Suppressor macrophage treated with lipopolysaccharide for 1 hour (primary cell): Measurements from ENCODE around the gene CAPN5.
A peak's percentile ranks its signal among the peaks of the same experiment; 100 is the strongest.
"Not testable (repeated sequence)": the region's sequence is repeated elsewhere in the genome, so short reads cannot be mapped to it uniquely, and the experiment has no call there.

Experiments used
- DNase-seq, 3 donors: peaks; one replicate each; pipeline ENCODE4 v3.0.0-alpha.2; 2020 to 2022

Gene CAPN5

DNA sequence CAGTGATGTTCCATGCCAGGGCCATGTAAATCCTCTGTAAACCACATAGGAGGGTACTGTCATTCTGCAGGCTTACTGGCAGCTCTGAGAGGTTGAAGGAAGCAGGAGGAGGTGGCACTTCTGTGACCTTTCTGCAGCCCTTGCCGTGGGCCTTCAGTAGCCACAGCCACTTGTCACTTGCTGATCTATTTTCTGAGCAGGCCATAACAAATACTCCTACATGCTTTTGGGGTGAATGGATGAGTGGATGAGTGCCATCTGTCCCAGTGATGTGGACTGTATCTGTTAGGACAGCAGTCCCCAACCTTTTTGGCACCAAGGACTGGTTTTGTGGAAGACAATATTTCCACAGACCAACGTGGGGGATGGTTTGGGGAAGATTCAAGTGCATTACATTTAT, 22.4 kb upstream of the CAPN5 start:
- DNase-seq, result no peak

DNA sequence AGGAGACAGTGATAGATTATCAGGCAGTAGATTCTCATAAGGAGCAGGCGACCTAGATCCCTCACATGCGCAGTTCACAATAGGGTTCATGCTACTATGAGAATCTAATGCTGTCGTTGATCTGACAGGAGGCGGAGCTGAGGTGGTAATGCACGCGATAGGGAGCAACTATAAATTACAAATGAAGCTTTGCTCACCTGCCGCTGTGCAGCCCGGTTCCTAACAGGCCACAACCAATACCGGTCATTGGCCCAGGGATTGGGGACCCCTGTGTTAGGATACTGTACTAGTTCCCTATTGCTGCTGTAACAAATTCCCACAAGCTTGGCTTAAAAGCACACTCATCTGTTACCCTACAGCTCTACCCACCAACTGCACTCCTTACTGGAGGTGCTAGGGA, 21.9 kb upstream of the CAPN5 start:
- DNase-seq, result no peak

DNA sequence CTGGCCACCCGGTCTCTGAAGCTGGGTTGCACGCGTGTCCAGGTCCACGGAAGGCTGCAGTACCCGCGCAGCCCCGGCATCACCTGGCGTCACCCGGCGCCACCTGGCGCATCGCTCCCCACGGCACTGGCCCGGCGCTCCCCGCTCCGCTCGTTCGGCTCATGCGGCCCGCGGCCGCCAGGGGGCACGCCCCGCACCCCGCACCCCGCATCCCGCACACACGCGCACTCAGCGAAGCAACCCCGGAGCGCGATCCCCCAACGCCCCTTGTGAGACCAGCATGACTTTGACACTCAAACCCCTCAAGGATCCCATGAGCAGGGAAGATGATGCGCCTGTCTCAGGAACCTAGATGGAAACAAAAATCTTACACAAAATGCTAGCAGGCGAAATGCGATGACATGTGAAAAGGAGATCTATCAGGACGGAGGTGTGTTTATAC, 20.7 kb upstream of the CAPN5 start:
- DNase-seq, result peak; percentile 23 to 55 (median 25)

DNA sequence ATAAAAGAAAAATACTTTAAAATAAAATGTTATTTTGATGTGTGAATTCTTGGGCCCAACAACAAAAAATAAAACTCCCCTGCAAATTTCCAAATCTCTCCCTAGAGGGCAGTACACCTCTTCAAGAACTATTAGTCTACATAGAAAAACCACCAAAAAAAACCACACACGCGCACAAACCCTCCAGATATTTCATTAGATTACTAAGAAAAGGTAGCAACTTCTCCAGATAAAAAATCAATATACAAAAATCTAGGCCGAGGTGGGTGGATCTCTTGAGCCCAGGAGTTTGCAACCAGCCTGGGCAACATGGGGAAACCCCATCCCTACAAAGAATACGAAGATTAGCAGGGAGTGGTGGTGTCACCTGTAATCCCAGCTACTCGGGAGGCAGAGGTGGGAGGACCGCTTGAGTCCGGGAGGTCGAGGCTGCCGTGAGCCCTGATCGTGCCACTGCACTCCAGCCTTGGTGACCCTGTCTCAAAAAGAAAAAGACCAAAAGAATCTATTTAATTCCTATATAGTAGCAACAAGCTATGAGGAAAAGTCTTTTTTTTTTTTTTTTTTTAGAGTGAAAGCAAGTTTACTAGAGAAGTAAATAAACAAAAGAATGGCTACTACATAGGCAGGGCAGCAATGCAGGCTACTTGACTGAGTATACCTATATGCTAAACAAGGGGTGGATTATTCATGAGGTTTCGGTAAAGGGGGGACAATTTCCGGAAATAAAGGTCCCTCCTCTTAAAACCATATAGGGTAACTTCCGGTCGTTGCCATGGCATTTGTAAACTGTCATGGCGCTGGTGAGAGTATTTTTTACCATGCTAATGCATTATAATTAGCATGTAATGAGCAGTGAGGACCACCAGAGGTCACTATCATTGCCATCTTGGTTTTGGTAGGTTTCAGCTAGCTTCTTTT, 19.5 kb upstream of the CAPN5 start:
- DNase-seq, result peak; percentile 89 to 97 (median 96)

DNA sequence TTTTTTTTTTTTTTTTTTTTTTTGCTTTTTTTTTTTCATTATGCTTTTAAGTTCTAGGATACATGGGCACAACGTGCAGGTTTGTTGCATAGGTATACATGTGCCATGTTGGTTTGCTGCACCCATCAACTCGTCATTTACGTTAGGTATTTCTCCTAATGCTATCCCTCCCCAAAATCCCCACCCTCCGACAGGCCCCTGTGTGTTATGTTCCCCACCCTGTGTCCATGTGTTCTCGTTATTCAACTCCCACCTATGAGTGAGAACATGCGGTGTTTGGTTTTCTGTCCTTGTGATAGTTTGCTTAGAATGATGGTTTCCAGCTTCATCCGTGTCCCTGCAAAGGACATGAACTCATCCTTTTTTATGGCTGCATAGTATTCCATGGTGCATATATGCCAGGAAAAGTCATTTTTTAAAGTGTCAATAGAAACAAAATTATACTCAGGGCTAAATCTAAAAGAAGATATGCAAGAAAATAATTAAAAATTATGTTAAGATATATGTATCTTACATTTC, 18.8 kb upstream of the CAPN5 start:
- not testable (repeated sequence) for DNase-seq

DNA sequence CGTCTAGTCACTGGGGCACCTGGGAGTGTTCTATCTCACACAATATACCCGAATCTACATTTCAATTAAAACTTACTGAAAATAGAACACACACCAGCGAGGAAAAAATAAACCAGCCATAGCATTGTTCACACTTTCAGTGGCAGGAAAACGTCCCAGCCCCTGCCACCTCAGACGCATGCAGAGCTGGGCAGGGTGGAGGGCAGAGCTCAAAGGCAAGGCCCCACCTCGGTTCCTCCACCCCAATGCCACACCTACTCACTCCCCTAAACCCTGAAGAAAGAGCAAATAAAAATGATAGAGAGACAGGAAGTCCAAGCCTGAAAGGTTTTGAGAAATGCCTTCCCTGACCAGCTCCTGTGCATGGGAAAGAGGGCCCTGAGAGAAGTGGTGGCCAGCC, 17.7 kb upstream of the CAPN5 start:
- no peak for DNase-seq

DNA sequence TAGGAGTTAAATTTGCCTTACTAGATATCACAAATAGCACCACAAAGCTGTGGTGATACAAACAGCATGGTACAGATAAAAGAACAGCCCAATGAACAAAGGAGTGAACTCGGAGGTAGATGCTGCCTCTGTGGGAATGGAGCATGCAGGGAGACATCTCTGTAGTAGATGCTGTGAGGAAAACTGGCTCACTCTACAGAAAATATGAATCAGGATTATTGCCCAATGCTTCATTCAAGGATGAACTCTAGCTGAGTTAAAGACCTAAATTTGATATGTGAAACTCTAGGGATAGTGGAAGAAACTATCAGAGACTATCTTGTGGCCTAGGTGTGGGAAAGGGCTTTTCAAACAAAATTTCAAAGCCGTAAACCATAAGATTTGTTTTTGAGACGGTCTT, 15.3 kb upstream of the CAPN5 start:
- no peak for DNase-seq

DNA sequence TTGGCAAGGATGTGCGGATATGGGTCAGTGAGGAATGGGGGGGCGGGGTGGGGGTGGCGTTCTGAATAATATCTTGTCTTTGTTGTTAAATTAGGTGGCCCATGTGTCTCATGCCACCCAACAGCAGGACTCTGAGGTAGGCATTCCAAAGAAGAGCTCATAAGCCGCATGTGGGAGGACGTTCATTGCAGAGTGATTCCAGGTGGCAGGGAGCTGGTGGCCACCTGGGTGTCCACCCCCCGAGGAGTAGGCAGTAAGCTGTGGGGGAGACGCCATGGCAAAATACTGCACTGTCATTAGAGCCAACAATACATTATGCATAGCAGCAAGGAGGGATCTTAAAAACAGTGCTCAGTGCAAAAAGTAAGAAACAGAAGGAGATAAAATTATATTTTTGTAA, 14.3 kb upstream of the CAPN5 start:
- no peak for DNase-seq

DNA sequence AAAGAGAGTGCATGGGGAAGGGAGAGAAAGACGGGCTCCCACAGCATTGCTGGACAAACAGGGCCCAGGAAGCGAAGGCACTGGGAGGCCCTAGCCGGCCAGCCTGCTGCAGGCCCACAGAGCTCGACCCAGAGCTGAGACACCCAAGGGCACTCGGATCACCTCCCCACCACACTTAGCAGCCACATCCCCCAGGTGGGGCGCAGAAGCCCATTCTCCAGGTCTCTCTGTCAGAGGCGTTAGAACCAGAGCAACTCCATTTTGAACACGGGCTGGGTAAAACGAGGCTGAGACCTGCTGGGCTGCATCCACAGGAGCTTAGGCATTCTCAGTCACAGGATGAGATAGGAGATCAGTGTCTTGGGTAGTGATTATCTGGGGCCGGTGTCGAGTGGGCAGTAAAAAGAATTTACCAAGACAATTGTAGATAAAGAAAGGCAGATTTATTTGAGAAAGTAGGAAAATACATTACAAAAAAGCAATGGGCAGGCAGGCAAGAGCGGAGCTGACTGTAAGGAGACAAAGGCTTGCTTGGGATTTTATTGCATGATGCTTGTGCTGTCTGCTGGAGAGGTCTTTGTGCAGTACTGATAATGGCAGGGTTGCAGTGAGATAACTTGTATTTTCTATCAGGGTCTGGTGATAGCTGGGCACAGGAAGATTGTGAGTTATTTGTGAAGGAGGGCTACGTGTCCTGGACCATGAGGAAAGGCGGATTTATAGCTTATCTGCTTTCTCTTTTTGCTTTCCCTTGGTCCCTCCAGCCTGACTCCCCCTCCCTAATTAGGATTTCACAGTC, 13.4 kb upstream of the CAPN5 start:
- no peak for DNase-seq

DNA sequence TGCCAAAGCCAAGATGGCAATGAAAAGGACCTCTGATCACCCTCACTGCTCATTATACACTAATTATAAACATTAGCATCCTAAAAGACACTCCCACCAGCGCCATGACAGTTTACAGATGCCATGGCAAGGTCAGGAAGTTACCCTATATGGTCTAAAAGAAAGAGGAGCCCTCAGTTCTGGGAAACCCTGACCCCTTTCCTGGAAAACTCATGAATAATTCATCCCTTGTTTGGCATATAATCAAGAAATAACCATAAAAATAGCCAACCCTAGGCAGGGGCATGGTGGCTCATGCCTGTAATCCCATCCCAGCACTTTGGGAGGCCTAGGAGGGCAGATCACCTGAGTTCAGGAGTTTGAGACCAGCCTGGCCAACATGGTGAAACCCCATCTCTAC, 12.7 kb upstream of the CAPN5 start:
- DNase-seq, result no peak

DNA sequence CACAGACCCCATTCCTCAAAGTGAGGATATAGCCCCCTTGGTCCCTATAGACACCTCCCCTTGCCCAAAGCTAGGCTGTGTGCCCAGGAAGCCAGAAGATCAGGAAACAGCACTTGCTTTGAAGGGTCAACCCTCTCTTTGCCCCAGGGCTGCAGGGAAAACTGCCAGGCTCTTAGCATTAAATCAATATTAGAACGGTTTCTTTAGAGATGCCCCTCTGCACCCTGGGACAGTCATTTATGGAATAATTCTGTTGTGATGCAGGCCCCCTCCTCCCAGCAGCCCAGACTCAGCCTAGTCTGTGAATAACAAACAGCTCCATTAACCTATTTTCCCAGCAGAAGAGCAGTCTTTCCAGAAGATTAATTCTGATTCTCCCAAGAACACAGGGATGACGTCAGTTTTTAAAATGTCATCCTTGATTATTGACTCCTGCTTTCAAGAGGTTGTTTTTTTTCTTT, 11.6 kb upstream of the CAPN5 start:
- no peak for DNase-seq

DNA sequence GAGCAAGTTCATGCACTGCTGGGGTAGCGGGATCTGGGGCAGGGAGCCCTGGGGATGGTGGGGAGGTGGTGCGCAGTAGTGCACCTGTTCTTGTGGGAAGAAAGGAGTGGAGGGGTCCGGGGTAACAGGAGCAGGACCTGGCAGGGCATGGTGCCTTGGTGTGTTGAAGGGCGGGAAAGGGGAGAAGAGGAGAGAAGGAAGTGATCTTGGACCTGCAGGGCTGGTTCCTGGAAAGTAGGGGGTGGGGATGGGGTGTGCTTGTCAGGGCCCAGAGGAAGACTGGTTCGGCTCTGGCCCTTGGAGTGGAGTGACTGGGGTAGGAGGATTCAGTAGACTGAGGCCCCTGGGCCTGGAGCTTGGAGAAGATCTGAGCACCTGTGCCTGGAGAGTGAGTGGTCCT, 10.9 kb upstream of the CAPN5 start:
- DNase-seq, result no peak

DNA sequence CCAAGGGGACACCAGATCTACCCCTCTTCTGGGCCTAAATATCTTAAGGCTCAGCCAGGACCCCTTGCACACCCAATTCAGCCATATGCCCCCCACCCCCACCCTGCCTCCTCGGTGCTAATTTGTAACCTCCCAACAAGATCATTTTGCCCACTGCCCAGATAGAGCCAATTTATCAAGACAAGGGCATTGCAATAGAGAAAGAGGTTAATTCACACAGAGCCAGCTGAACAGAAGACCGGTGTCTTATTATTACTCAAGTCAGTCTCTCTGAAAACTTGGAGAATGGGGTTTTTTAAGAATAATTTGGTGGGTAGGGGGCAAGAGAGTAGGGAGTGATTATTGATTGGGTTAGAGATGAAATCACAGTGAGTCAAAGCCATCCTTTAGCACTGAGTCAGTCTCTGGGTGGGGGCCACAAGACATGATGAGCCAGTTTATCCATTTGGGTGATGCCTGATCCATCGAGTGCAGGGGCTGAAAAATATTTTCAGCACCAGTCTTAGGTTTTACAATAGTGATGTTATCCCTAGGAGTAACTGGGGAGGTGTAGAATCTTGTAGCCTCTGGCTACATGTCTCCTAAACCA, 9.9 kb upstream of the CAPN5 start:
- no peak for DNase-seq

DNA sequence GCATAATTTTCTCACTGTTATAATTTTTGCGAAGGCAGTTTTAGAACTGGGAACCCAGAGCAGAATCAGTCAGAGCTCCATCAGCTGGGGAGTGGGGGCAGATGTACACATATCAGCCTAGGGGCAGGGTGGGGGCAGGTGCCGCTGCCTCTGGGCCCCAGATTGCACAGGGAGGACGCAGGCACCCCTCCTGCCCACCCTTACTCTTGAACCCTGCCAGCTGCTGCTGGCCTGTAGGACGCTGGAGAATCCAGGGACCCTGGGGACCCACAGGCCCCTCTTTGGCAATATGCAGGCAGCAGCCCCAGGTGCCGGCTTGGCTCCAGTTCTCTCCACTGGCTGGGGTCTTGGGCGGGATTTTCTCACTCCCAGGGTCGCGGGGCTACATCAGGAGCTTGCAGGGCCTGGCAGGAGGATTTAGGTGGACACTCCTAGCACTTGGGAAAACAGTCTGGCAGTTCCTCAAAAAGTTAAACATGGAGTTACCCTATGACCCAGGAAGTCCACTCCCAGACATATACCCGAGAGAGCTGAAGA, 8.8 kb upstream of the CAPN5 start:
- no peak for DNase-seq

DNA sequence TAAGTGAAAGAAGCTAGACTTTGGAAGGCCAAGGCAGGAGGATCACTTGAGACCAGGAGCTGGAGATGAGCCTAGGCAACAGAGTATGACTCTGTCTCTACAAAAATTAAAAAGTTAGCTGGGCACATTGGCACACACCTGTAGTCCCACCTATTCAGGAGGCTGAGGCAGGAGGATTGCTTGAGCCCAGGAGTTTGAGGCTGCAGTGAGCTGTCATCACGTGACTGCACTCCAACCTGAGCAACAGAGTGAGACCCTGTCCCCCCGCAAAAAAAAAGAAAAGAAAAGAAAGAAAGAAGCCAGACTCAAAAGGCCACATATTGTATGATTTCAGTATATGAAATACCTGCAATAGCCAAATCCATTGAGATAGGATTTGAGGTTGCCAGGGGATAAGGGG, 7.9 kb upstream of the CAPN5 start:
- no peak for DNase-seq

DNA sequence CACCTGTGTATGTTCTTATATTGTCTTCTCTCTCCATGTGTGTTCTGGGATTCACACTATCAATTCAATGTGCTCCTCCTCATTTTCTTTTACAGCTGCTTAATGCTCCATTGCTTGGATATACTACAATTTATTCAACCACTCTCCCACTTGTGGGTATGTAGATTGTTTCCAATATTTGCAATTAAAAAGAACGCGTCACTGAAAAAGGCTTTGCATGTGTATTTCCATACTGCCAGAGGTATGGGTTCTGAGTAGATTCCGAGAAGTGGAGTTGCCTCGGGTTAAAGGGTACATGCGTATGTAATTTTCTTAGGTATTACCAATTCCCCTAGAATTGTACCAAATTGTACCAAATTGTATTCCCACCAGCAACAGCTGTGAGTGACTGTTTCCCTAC, 7.0 kb upstream of the CAPN5 start:
- DNase-seq, result no peak

DNA sequence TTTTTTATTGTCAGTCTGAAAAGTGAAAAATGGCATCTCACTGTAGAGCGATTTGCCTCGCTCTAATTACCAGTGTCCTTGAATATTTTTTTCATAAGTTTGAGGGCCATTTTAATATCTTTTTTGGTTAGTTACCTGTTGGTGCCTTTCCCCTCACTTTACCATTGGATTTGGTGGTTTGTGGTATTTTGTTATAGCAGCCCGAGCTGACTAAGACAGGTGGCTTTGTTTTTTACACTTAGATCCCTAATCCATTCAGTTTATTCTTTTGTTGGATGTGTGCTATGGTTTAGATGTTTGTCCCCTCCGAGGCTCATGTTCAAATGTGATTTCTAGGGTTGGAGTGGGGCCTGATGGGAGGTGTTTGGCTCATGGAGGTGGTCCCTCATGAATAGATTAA, 6.5 kb upstream of the CAPN5 start:
- DNase-seq, result no peak

DNA sequence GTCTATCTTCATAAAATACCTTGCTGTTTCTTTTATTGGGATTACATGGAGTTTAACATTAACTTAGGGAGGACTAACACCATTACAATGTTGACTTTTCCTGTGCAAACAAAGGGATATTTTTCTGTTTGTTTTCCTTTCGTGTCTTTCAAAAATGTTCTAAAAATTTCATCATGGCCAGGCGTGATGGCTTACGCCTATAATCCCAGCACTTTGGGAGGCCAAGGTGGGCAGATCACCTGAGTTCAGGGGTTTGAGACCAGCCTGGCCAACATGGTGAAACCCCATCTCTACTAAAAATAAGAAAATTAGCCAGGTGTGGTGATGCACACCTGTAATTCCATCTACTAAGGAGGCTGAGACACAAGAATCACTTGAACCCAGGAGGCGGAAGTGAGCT, 5.5 kb upstream of the CAPN5 start:
- DNase-seq, result not testable (repeated sequence)

DNA sequence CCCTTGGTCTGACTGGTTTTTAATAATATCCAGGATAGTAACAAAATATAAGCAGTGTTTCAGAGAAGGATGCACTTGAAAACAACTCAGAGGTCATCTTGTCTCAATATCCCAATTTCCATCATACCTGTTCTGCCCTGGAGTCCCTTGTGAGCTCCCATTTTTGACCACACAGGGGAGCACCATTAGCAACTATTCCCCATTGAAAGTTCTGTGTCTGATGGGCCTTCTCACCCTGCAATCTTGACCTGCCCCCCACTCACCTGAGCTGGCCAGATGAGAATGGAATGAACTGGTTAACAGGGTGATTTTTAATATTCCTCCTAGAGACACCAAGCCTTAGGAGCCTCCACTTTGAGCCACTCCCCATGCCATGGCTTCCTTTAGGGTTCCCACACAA, 3.8 kb upstream of the CAPN5 start:
- DNase-seq, result no peak

DNA sequence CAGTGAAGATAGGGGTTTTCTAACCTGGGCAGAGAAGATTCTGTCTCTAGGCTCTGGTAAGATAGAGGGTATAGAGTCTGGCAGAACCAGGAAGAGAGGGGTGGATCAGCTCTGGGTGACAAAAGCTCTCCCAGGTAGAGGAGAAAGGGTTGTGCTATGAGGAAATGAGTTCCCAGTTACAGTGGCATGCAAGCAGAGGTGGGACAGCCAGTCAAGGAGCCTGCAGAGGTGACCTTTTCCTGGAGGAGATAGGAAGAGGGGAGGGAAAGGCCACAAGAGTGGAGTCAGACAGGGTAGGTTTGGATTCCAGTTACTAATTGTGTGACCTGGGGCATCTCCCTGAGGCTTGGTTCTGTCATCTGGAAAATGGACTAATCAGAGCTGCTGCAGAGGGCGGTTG, 3.4 kb upstream of the CAPN5 start:
- no peak for DNase-seq

DNA sequence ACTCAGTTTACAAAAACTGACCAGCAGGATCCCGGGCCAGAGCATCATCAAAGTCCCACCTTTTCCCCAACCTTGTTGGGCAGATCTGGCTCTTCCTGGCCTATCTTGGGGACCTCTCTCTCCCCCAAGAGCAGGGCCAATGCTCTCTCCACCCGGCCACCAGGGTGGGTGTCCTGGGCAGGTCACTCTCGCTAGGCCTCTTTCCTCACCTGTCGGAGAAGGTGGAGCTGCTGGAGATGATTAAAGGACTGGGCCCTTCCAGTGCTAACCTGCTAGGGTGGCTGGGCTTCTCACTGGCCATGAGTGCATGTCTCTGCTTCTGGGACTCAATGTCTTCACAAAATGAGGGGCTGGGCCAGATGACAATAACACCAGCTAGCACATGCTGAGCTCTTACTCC, 2.9 kb upstream of the CAPN5 start:
- DNase-seq, result no peak

DNA sequence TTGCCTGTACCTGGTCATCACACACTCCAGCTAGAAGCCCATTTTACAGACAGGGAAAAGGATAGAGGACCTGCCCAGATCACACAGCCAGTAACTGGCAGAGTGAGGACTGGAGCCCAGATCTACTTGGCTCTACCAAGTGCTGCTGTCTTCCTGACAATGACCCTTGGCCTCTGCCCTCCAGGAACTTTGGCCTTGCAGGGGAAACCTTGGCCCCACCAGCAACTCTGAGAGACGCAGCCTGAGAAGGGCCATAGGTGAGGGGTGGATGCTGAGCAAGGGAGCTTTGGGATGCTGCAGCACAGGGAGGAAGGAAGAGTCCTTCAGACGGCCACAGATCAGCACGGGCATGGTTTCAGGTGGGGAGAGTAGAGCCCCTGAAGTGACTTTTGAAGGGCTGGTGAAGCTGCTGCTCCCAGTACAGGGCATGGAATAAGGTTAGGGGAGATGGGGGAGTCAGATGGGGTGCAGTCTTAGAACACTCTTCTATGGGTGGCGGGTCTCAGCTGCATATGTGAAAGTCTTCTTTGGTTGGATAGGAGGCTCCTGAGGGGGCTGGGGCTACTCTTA, 2.0 kb upstream of the CAPN5 start:
- DNase-seq, result no peak

DNA sequence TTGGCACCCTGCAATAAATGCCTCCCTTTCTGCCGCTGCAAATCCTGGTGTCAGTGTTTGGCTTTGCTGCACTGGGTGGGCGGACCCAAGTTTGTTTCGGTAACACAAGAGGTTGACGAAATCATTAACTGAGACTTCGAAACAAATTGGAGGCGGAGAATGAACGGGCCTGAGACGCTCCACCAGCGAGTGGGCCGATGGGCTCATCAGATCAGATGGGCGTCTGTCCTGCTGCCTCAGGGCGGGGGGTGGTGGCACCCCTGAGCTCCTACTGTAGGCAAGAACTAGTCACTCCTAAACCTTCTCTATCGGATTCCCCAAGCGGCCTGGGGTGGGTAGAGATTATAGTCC, 918 bp upstream of the CAPN5 start:
- peak; percentile 81 to 84 (median 82) for DNase-seq
